GM12891 (cell line): Measurements from ENCODE around the gene SRMS.

Experiments
- POLR2A ChIP-seq: IDR thresholded peaks from 2 replicates; pipeline ENCODE4 v1.6.1; 2011; ENCODE audit warnings: low read depth, low read length, control low read depth
- POLR2AphosphoS5 ChIP-seq: IDR thresholded peaks from 2 replicates; pipeline ENCODE4 v1.6.1; 2011; ENCODE audit warnings: low read depth, low read length, control low read depth
- TAF1 ChIP-seq: IDR thresholded peaks from 2 replicates; pipeline ENCODE4 v1.6.1; 2011; ENCODE audit warnings: low read depth, low read length, control low read depth

- no peak for TF ChIP-seq TAF1
- no peak for TF ChIP-seq POLR2A
- TF ChIP-seq POLR2AphosphoS5, result peak; percentile 29; the same call in 1 of the 2 replicates
These were observed 20.8 kb upstream of the SRMS start for GRCh38 chr20:63568170-63568981.
